GM12873 (cell line): ENCODE results near the gene MDP1.

ENCODE experiments used
- TF ChIP-seq, protein P1 (sequence below): IDR thresholded peaks from 2 replicates; pipeline ENCODE4 v1.5.1; 2012; ENCODE audit warnings: low read depth, mild to moderate bottlenecking, moderate library complexity, low read length, control low read depth; ENCODE audit not compliant: insufficient read depth; ENCODE audit errors: missing control alignments

Gene MDP1

GRCh38 chr14:24219521-24219920, 3.7 kb upstream of the MDP1 start:
- TF ChIP-seq, protein P1, sequence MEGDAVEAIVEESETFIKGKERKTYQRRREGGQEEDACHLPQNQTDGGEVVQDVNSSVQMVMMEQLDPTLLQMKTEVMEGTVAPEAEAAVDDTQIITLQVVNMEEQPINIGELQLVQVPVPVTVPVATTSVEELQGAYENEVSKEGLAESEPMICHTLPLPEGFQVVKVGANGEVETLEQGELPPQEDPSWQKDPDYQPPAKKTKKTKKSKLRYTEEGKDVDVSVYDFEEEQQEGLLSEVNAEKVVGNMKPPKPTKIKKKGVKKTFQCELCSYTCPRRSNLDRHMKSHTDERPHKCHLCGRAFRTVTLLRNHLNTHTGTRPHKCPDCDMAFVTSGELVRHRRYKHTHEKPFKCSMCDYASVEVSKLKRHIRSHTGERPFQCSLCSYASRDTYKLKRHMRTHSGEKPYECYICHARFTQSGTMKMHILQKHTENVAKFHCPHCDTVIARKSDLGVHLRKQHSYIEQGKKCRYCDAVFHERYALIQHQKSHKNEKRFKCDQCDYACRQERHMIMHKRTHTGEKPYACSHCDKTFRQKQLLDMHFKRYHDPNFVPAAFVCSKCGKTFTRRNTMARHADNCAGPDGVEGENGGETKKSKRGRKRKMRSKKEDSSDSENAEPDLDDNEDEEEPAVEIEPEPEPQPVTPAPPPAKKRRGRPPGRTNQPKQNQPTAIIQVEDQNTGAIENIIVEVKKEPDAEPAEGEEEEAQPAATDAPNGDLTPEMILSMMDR: no peak

DNA sequence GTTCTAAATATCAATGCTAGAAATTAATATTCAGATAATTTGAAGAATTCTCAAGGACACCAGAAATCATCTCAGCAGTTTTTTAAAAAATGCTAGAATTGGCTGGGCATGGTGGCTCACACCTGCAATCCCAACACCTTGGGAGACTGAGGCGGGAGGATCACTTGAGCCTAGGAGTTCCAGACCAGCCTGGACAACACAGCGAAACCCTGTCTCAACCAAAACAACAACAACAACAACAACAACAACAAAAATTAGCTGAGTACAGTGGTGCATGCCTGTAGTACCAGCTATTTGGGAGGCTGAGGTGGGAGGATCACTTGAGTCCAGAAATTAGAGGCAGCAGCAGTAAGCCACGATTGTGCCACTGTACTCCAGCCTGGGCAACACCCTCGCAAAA, 3.2 kb upstream of the MDP1 start:
- TF ChIP-seq, protein P1: no peak

DNA sequence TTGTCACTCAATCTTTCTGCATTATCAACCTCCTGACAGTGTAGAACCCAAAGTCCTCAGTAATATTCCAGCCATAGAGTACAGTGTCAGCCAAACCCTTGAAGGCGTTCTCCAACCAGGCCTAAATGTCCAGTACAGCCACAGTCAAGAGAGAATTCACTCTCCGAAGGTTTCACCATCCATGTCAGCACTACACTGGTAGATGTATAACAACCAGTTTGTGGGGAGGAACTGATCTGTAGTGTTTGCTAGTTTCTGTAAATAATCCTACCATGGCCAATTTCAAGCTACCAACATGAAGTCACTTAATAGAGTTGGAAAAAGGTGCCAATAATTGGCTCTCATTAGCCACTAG, 456 bp upstream of the MDP1 start:
- TF ChIP-seq, protein P1: no peak

DNA sequence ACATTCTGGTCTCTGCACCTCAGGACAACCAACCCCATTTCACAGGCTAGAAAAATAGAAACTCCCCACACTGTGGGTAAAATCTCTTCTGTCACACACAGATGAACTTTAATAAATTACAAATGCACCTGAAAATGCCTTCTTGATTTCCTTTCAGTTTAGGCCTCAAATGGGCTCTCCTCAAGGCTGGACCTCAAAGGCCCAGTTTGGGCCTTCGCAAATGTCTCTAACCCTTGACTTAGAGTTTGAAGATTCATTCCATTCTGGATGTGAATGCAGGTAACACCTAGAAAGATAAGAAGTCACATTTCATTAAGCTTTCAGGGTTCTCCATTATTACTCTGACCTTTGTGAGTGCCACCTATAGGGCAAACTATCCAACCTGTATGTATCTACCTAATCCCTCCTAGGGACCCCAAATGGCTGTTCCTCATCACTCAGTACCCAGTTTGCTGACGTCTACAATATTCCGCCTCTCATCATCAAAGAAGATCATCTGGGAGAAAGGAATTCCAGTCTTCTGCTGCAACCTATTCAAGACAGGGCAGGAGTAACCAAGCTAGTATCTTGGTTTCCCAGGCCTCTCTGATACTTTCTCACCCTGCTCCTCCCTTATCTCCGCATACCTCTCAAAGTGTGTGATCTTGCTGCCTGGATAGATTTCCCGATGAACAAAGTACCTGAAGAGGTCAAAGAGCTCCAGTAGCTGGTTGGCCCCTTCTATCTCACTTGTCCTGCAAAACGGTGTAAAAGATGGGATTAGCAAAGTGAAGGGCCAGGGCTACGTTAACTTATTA, 1.8 kb downstream of the MDP1 start:
- TF ChIP-seq, protein P1: no peak

GRCh38 chr14:24212924-24213865, 2.7 kb downstream of the MDP1 start, which contains the start of gene CHMP4A:
CHMP4A (minus strand) TSS chr14:24213488; CDS start chr14:24213439, 49 bp downstream.
- TF ChIP-seq, protein P1: no peak

- TF ChIP-seq, protein P1: no peak
These were observed 4.6 kb downstream of the MDP1 start for GRCh38 chr14:24211311-24211710.

DNA sequence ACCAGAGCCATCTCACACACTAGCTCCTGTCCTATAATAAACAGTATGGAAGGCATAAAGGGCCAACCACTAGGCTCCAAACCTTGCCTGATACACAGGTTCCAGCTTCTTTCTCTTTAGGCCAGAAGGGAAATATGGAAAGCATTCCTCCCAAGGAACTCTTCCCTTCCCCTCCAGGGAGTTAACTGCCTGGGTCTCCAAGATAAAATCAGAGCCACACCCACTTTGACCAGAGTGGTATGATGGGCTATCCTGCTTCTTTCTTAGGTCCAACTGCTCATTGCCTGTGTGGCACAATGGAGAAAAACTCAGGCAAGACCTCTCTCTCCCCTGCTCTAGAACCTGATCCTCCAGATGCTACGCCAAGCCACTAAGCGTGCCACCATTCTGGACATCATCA, 8.2 kb downstream of the MDP1 start:
- TF ChIP-seq, protein P1: no peak
